ENCODE results near the gene CARF.

DNA sequence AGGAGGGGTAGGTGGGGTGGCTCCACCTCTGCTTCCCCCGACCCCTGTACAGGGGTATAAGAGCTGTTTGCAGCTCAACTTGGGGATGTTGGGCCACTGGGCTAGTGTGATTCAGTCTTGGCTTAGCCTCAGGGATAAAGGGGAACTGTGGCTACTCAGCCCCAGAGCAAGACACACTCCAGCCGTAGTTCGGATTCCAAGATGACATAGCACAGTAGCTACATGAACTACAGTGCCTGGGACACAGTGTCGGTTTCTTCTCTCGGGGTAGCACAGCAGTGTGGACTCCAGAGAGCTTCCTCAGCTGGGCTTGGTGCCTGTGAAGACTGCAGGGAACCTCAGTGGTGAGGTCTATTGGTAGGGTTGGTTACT is 21.1 kb downstream of the CARF start:
- TF ChIP-seq, protein P1, sequence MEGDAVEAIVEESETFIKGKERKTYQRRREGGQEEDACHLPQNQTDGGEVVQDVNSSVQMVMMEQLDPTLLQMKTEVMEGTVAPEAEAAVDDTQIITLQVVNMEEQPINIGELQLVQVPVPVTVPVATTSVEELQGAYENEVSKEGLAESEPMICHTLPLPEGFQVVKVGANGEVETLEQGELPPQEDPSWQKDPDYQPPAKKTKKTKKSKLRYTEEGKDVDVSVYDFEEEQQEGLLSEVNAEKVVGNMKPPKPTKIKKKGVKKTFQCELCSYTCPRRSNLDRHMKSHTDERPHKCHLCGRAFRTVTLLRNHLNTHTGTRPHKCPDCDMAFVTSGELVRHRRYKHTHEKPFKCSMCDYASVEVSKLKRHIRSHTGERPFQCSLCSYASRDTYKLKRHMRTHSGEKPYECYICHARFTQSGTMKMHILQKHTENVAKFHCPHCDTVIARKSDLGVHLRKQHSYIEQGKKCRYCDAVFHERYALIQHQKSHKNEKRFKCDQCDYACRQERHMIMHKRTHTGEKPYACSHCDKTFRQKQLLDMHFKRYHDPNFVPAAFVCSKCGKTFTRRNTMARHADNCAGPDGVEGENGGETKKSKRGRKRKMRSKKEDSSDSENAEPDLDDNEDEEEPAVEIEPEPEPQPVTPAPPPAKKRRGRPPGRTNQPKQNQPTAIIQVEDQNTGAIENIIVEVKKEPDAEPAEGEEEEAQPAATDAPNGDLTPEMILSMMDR (IDR thresholded peaks at IDR 0.05), result no peak
- no peak for TF ChIP-seq POLR2A (IDR thresholded peaks at IDR 0.05)

All from prostate gland (tissue), 2 donors.